ENCODE results near the gene BANK1.

The BANK1 gene

DNA sequence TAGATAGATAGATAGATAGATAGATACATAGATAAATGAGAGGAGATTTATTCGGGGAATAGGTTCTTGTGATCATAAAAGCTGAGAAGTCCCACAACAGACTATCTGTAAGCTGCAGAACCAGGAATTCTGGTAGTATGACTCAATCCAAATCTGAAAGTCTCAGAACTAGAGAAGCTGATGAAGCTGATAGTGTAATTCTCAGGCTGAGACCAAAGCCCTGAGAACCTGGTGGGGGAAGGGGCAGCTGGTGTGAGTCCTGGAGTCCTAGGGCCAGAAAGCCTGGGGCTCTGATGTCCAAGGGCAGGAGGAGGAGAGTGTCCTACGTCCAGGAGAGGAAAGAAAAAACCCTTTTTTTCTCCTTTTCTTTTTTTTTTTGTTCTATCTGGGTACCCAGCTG is 8.0 kb upstream of the BANK1 start:
- no peak for ATAC-seq
- TF ChIP-seq, protein P1, sequence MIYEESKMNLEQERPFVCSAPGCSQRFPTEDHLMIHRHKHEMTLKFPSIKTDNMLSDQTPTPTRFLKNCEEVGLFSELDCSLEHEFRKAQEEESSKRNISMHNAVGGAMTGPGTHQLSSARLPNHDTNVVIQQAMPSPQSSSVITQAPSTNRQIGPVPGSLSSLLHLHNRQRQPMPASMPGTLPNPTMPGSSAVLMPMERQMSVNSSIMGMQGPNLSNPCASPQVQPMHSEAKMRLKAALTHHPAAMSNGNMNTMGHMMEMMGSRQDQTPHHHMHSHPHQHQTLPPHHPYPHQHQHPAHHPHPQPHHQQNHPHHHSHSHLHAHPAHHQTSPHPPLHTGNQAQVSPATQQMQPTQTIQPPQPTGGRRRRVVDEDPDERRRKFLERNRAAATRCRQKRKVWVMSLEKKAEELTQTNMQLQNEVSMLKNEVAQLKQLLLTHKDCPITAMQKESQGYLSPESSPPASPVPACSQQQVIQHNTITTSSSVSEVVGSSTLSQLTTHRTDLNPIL (CRISPR knock-in tag; IDR thresholded peaks at IDR 0.05; ENCODE audit: low read depth): no peak
- TF ChIP-seq OSR1 (CRISPR knock-in tag; IDR thresholded peaks at IDR 0.05): no peak
- no peak for TF ChIP-seq GLIS3 (CRISPR knock-in tag; IDR thresholded peaks at IDR 0.05)
- TF ChIP-seq SNAI2 (CRISPR knock-in tag; IDR thresholded peaks at IDR 0.05): no peak
- no peak for TF ChIP-seq ESRRG (CRISPR knock-in tag; IDR thresholded peaks at IDR 0.05)
- no peak for TF ChIP-seq ZFP3 (CRISPR knock-in tag; IDR thresholded peaks at IDR 0.05)
- no peak for TF ChIP-seq TCF4 (CRISPR knock-in tag; IDR thresholded peaks at IDR 0.05; ENCODE audit: borderline replicate concordance)
- no peak for TF ChIP-seq RARB (CRISPR knock-in tag; IDR thresholded peaks at IDR 0.05)
- TF ChIP-seq ISL1 (CRISPR knock-in tag; IDR thresholded peaks at IDR 0.05): no peak

DNA sequence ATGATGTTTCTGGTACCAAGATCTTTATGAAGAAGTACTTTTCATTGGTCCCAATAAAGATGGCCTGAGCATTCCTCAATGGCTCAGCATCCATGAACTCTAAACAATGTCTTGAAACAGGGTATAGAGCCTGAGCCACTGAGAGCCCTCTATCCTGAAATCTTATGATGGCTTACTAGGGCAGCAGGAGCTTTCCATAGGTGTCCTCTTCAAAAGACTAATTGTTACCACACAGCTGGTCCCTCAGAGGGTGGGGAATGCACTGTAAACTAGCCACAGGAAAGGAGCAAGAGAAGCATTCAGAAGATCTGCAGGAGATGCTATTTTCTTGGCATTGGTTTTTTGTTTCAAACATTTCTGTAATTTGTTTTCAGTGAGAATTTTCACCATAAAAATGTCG is 5.6 kb upstream of the BANK1 start:
- ATAC-seq: no peak

DNA sequence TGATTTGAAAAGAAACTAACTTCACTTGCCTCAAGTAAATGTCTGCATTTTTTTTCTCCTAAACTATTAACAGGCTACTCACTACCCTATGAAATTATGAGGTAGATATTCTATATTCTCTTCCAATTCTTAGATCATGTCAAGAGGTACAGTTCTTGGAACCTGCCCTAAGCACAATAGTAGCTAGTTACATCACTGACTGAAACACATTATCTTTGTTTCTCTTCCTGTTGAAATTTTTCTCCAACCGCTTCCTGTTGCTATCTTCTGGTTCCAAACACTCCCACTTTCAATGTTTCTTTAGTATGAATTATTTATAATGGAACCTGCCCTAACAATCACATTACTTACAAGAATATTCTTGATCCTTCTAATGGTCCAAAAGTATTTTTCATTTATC is 5.0 kb upstream of the BANK1 start:
- no peak for TF ChIP-seq ZNF70 (CRISPR knock-in tag; IDR thresholded peaks at IDR 0.05)
- TF ChIP-seq, protein P2, sequence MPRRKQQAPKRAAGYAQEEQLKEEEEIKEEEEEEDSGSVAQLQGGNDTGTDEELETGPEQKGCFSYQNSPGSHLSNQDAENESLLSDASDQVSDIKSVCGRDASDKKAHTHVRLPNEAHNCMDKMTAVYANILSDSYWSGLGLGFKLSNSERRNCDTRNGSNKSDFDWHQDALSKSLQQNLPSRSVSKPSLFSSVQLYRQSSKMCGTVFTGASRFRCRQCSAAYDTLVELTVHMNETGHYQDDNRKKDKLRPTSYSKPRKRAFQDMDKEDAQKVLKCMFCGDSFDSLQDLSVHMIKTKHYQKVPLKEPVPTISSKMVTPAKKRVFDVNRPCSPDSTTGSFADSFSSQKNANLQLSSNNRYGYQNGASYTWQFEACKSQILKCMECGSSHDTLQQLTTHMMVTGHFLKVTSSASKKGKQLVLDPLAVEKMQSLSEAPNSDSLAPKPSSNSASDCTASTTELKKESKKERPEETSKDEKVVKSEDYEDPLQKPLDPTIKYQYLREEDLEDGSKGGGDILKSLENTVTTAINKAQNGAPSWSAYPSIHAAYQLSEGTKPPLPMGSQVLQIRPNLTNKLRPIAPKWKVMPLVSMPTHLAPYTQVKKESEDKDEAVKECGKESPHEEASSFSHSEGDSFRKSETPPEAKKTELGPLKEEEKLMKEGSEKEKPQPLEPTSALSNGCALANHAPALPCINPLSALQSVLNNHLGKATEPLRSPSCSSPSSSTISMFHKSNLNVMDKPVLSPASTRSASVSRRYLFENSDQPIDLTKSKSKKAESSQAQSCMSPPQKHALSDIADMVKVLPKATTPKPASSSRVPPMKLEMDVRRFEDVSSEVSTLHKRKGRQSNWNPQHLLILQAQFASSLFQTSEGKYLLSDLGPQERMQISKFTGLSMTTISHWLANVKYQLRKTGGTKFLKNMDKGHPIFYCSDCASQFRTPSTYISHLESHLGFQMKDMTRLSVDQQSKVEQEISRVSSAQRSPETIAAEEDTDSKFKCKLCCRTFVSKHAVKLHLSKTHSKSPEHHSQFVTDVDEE (CRISPR knock-in tag; IDR thresholded peaks at IDR 0.05): no peak
- no peak for TF ChIP-seq OSR1 (CRISPR knock-in tag; IDR thresholded peaks at IDR 0.05)
- TF ChIP-seq ZFP30 (CRISPR knock-in tag; IDR thresholded peaks at IDR 0.05): no peak
- TF ChIP-seq ARNTL (CRISPR knock-in tag; IDR thresholded peaks at IDR 0.05; ENCODE audit: borderline replicate concordance, low read depth): no peak
- no peak for TF ChIP-seq PPARA (CRISPR knock-in tag; IDR thresholded peaks at IDR 0.05; ENCODE audit: borderline replicate concordance)
- no peak for TF ChIP-seq ZNF565 (CRISPR knock-in tag; conservative IDR thresholded peaks at IDR 0.05; ENCODE audit: low read depth)
- no peak for TF ChIP-seq SNAI2 (CRISPR knock-in tag; IDR thresholded peaks at IDR 0.05)
- TF ChIP-seq, protein P1 (CRISPR knock-in tag; IDR thresholded peaks at IDR 0.05; ENCODE audit: low read depth): no peak
- TF ChIP-seq ZFP3 (CRISPR knock-in tag; IDR thresholded peaks at IDR 0.05): no peak
- TF ChIP-seq ISL1 (CRISPR knock-in tag; IDR thresholded peaks at IDR 0.05): no peak
- TF ChIP-seq GLIS3 (CRISPR knock-in tag; IDR thresholded peaks at IDR 0.05): no peak
- no peak for ATAC-seq

More for the DNA sequence above, 5.6 kb upstream of the BANK1 start:
- TF ChIP-seq ZNF8 (CRISPR knock-in tag; IDR thresholded peaks at IDR 0.05): no peak
- TF ChIP-seq ZC3H10 (CRISPR knock-in tag; IDR thresholded peaks at IDR 0.05): no peak
- no peak for TF ChIP-seq ZNF70 (CRISPR knock-in tag; IDR thresholded peaks at IDR 0.05)
- TF ChIP-seq BACH2 (CRISPR knock-in tag; IDR thresholded peaks at IDR 0.05; ENCODE audit: borderline replicate concordance): no peak
- TF ChIP-seq, protein P3, sequence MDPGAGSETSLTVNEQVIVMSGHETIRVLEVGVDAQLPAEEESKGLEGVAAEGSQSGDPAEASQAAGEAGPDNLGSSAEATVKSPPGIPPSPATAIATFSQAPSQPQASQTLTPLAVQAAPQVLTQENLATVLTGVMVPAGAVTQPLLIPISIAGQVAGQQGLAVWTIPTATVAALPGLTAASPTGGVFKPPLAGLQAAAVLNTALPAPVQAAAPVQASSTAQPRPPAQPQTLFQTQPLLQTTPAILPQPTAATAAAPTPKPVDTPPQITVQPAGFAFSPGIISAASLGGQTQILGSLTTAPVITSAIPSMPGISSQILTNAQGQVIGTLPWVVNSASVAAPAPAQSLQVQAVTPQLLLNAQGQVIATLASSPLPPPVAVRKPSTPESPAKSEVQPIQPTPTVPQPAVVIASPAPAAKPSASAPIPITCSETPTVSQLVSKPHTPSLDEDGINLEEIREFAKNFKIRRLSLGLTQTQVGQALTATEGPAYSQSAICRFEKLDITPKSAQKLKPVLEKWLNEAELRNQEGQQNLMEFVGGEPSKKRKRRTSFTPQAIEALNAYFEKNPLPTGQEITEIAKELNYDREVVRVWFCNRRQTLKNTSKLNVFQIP (CRISPR knock-in tag; IDR thresholded peaks at IDR 0.05; ENCODE audit: borderline replicate concordance, low read depth): no peak
- no peak for TF ChIP-seq TOX (CRISPR knock-in tag; IDR thresholded peaks at IDR 0.05; ENCODE audit: borderline replicate concordance)
- TF ChIP-seq, protein P2 (CRISPR knock-in tag; IDR thresholded peaks at IDR 0.05): no peak
